Measurements from ENCODE around the gene PRR20G.
"Not testable (repeated sequence)": the region's sequence is repeated elsewhere in the genome, so short reads cannot be mapped to it uniquely, and the experiment has no call there.

The PRR20G gene

GRCh38 chr3:127296959-127297358 is 9.1 kb upstream of the PRR20G start:
- DNase-seq: no peak

- DNase-seq: no peak
Measured at GRCh38 chr3:127296166-127296565, 8.3 kb upstream of the PRR20G start.

GRCh38 chr3:127293650-127294049 is 5.8 kb upstream of the PRR20G start:
- not testable (repeated sequence) for DNase-seq

GRCh38 chr3:127291611-127292010 is 3.8 kb upstream of the PRR20G start:
- DNase-seq: no peak

- no peak for DNase-seq
Measured at GRCh38 chr3:127291114-127291513, 3.3 kb upstream of the PRR20G start.

- no peak for DNase-seq
Measured at GRCh38 chr3:127289706-127290575, 2.1 kb upstream of the PRR20G start.

- DNase-seq: no peak
Measured at GRCh38 chr3:127288921-127289705, 1.3 kb upstream of the PRR20G start.

- DNase-seq: no peak
Measured at GRCh38 chr3:127288343-127288742, 497 bp upstream of the PRR20G start.

GRCh38 chr3:127286571-127287140 is 1.2 kb downstream of the PRR20G start:
- no peak for DNase-seq

GRCh38 chr3:127284258-127284657 is 3.6 kb downstream of the PRR20G start:
- no peak for DNase-seq

- no peak for DNase-seq
Measured at GRCh38 chr3:127277561-127277960, 10.3 kb downstream of the PRR20G start.

GRCh38 chr3:127276995-127277394 is 10.9 kb downstream of the PRR20G start:
- no peak for DNase-seq

- no peak for DNase-seq
Measured at GRCh38 chr3:127276396-127276795, 11.4 kb downstream of the PRR20G start.

GRCh38 chr3:127275287-127275781 is 12.5 kb downstream of the PRR20G start:
- no peak for DNase-seq

GRCh38 chr3:127274200-127274760 is 13.6 kb downstream of the PRR20G start:
- no peak for DNase-seq

- no peak for DNase-seq
Measured at GRCh38 chr3:127273206-127273605, 14.6 kb downstream of the PRR20G start.

- no peak for DNase-seq
Measured at GRCh38 chr3:127266186-127266585, 21.7 kb downstream of the PRR20G start.

GRCh38 chr3:127265581-127265981 is 22.3 kb downstream of the PRR20G start:
- no peak for DNase-seq

- no peak for DNase-seq
Measured at GRCh38 chr3:127264794-127265514, 22.9 kb downstream of the PRR20G start.

GRCh38 chr3:127264292-127264691 is 23.6 kb downstream of the PRR20G start:
- DNase-seq: no peak

GRCh38 chr3:127263586-127264231 is 24.1 kb downstream of the PRR20G start:
- no peak for DNase-seq

GRCh38 chr3:127263037-127263436 is 24.8 kb downstream of the PRR20G start:
- DNase-seq: no peak
